ENCODE measurements around the gene ABHD6.

- TF ChIP-seq CTCF (IDR thresholded peaks at IDR 0.05), result no peak
- no peak for TF ChIP-seq POLR2A (IDR thresholded peaks at IDR 0.05)
Measured at GRCh38 chr3:58329922-58330413, 92.4 kb downstream of the ABHD6 start.
